HEK293 (cell line): ENCODE measurements around the gene PCCA.

ENCODE experiments used
- GFI1B ChIP-seq: fragments of 450-650 bp; formaldehyde crosslinking; IDR thresholded peaks from 2 replicates; pipeline ENCODE4 v1.5.1; 2016; ENCODE audit warnings: missing biosample characterization, missing genetic modification characterization
- KLF1 ChIP-seq: fragments of 450-650 bp; formaldehyde crosslinking; IDR thresholded peaks from 2 replicates; pipeline ENCODE4 v1.5.1; 2016; ENCODE audit warnings: missing biosample characterization, missing genetic modification characterization
- OVOL3 ChIP-seq: fragments of 450-650 bp; formaldehyde crosslinking; IDR thresholded peaks from 2 replicates; pipeline ENCODE4 v1.5.1; 2016; ENCODE audit warnings: missing biosample characterization, missing genetic modification characterization
- YY1 ChIP-seq: fragments of 450-650 bp; formaldehyde crosslinking; IDR thresholded peaks from 2 replicates; pipeline ENCODE4 v1.5.1; 2018; ENCODE audit warnings: missing biosample characterization, missing genetic modification characterization
- ZFP3 ChIP-seq: fragments of 450-650 bp; formaldehyde crosslinking; IDR thresholded peaks from 2 replicates; pipeline ENCODE4 v1.5.1; 2016; ENCODE audit warnings: low read depth, missing biosample characterization, missing genetic modification characterization
- ZNF112 ChIP-seq: fragments of 450-650 bp; formaldehyde crosslinking; IDR thresholded peaks from 2 replicates; pipeline ENCODE4 v1.5.0; 2017; ENCODE audit warnings: missing biosample characterization, missing genetic modification characterization
- ZNF138 ChIP-seq: fragments of 450-650 bp; formaldehyde crosslinking; IDR thresholded peaks from 2 replicates; pipeline ENCODE4 v1.5.1; 2016; ENCODE audit warnings: missing biosample characterization, missing genetic modification characterization, borderline replicate concordance
- ZNF366 ChIP-seq: fragments of 450-650 bp; formaldehyde crosslinking; conservative IDR thresholded peaks from 2 replicates; pipeline ENCODE4 v1.5.1; 2016; ENCODE audit warnings: missing biosample characterization, missing genetic modification characterization
- ZNF670 ChIP-seq: fragments of 450-650 bp; formaldehyde crosslinking; IDR thresholded peaks from 2 replicates; pipeline ENCODE4 v1.5.1; 2016; ENCODE audit warnings: missing biosample characterization, missing genetic modification characterization, low read depth
- TF ChIP-seq, protein P1 (sequence below): fragments of 450-650 bp; formaldehyde crosslinking; IDR thresholded peaks from 2 replicates; pipeline ENCODE4 v1.5.1; 2016; ENCODE audit warnings: missing biosample characterization, missing genetic modification characterization
- TF ChIP-seq, protein P2 (sequence below): fragments of 450-650 bp; formaldehyde crosslinking; IDR thresholded peaks from 2 replicates; pipeline ENCODE4 v1.5.1; 2016; ENCODE audit warnings: missing biosample characterization, missing genetic modification characterization
- TF ChIP-seq, protein P3 (sequence below): fragments of 450-650 bp; formaldehyde crosslinking; IDR thresholded peaks from 2 replicates; pipeline ENCODE4 v1.5.1; 2016; ENCODE audit warnings: missing biosample characterization, missing genetic modification characterization
- TF ChIP-seq, protein P4 (sequence below): fragments of 450-650 bp; formaldehyde crosslinking; IDR thresholded peaks from 2 replicates; pipeline ENCODE4 v1.5.1; 2016; ENCODE audit warnings: missing biosample characterization, missing genetic modification characterization, low read depth

DNA sequence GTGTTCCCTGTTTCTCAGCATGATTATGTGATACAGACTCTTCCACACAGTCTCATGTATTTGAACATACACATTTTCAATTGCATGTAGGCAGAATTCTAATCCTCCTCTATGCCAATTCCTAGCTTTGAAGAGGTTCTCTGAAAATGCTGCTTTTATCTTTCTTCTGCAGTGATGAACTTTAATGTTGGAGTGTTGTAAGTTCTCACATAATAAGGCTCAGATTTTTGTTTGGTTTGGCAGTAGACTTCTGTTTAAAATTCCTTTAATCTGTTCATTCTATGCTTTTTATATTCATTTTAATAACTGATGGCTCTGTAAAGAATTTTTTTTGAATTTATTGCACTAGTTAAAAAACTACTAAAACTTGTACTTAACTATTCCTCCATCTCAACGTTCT is 273.9 kb downstream of the PCCA start:
- TF ChIP-seq, protein P1, sequence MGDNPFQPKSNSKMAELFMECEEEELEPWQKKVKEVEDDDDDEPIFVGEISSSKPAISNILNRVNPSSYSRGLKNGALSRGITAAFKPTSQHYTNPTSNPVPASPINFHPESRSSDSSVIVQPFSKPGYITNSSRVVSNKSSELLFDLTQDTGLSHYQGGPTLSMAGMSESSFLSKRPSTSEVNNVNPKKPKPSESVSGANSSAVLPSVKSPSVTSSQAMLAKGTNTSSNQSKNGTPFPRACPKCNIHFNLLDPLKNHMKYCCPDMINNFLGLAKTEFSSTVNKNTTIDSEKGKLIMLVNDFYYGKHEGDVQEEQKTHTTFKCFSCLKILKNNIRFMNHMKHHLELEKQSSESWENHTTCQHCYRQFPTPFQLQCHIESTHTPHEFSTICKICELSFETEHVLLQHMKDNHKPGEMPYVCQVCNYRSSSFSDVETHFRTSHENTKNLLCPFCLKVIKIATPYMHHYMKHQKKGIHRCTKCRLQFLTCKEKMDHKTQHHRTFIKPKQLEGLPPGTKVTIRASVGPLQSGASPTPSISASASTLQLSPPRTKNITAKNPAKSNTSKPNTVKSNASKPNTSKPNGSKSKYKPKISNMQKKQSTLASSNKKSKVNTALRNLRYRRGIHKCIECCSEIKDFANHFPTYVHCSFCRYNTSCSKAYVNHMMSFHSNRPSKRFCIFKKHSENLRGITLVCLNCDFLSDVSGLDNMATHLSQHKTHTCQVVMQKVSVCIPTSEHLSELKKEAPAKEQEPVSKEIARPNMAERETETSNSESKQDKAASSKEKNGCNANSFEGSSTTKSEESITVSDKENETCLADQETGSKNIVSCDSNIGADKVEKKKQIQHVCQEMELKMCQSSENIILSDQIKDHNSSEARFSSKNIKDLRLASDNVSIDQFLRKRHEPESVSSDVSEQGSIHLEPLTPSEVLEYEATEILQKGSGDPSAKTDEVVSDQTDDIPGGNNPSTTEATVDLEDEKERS (tag by site-specific recombination), result no peak
- TF ChIP-seq, protein P2, sequence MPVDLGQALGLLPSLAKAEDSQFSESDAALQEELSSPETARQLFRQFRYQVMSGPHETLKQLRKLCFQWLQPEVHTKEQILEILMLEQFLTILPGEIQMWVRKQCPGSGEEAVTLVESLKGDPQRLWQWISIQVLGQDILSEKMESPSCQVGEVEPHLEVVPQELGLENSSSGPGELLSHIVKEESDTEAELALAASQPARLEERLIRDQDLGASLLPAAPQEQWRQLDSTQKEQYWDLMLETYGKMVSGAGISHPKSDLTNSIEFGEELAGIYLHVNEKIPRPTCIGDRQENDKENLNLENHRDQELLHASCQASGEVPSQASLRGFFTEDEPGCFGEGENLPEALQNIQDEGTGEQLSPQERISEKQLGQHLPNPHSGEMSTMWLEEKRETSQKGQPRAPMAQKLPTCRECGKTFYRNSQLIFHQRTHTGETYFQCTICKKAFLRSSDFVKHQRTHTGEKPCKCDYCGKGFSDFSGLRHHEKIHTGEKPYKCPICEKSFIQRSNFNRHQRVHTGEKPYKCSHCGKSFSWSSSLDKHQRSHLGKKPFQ (tag by site-specific recombination), result no peak
- TF ChIP-seq, protein P3, sequence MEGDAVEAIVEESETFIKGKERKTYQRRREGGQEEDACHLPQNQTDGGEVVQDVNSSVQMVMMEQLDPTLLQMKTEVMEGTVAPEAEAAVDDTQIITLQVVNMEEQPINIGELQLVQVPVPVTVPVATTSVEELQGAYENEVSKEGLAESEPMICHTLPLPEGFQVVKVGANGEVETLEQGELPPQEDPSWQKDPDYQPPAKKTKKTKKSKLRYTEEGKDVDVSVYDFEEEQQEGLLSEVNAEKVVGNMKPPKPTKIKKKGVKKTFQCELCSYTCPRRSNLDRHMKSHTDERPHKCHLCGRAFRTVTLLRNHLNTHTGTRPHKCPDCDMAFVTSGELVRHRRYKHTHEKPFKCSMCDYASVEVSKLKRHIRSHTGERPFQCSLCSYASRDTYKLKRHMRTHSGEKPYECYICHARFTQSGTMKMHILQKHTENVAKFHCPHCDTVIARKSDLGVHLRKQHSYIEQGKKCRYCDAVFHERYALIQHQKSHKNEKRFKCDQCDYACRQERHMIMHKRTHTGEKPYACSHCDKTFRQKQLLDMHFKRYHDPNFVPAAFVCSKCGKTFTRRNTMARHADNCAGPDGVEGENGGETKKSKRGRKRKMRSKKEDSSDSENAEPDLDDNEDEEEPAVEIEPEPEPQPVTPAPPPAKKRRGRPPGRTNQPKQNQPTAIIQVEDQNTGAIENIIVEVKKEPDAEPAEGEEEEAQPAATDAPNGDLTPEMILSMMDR (tag by site-specific recombination), result no peak
- TF ChIP-seq GFI1B (tag by site-specific recombination) (no peak), OVOL3 (tag by site-specific recombination) (no peak), ZNF112 (no peak), ZFP3 (tag by site-specific recombination) (no peak), ZNF366 (tag by site-specific recombination) (no peak), KLF1 (tag by site-specific recombination) (no peak), ZNF670 (tag by site-specific recombination) (no peak), YY1 (tag by site-specific recombination) (no peak), ZNF138 (tag by site-specific recombination) (no peak)
- TF ChIP-seq, protein P4, sequence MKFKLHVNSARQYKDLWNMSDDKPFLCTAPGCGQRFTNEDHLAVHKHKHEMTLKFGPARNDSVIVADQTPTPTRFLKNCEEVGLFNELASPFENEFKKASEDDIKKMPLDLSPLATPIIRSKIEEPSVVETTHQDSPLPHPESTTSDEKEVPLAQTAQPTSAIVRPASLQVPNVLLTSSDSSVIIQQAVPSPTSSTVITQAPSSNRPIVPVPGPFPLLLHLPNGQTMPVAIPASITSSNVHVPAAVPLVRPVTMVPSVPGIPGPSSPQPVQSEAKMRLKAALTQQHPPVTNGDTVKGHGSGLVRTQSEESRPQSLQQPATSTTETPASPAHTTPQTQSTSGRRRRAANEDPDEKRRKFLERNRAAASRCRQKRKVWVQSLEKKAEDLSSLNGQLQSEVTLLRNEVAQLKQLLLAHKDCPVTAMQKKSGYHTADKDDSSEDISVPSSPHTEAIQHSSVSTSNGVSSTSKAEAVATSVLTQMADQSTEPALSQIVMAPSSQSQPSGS, result no peak
